ENCODE results near the gene NASP.

GRCh38 chr1:45573231-45573804, 10.5 kb upstream of the NASP start:
- TF ChIP-seq POLR2AphosphoS5 (IDR thresholded peaks at IDR 0.05) (no peak), POLR2A (IDR thresholded peaks at IDR 0.05; ENCODE audit: low read depth) (no peak)

All from esophagus muscularis mucosa (tissue), 2 donors.